Stimulated activated CD8-positive, alpha-beta memory T cell treated with anti-CD3 and anti-CD28 coated beads, Interleukin-4, amount 100 ng/mL, for 24 hours (primary cell): ENCODE data around the gene CFAP45.
"Not testable (repeated sequence)": the region's sequence is repeated elsewhere in the genome, so short reads cannot be mapped to it uniquely, and the experiment has no call there.

Source experiments
- DNase-seq: peaks from one replicate; pipeline ENCODE4 v3.0.0-alpha.2; 2020; ENCODE audit warnings: low read depth

Gene CFAP45

GRCh38 chr1:159922511-159923202, 22.7 kb upstream of the CFAP45 start:
- DNase-seq = no peak

GRCh38 chr1:159921700-159922504, 21.9 kb upstream of the CFAP45 start:
- DNase-seq = no peak

- DNase-seq = no peak
Measured at GRCh38 chr1:159921251-159921650, 21.3 kb upstream of the CFAP45 start.

GRCh38 chr1:159920651-159921050, 20.7 kb upstream of the CFAP45 start:
- DNase-seq = no peak

- DNase-seq = no peak
Measured at GRCh38 chr1:159920202-159920601, 20.2 kb upstream of the CFAP45 start.

GRCh38 chr1:159919236-159919865, 19.4 kb upstream of the CFAP45 start:
- no peak for DNase-seq

GRCh38 chr1:159918352-159919200, 18.6 kb upstream of the CFAP45 start:
- DNase-seq = no peak

GRCh38 chr1:159917533-159918351, 17.8 kb upstream of the CFAP45 start:
- no peak for DNase-seq

GRCh38 chr1:159916242-159917051, 16.5 kb upstream of the CFAP45 start:
- DNase-seq = no peak

GRCh38 chr1:159915571-159916241, 15.7 kb upstream of the CFAP45 start:
- DNase-seq = no peak

- DNase-seq = no peak
Measured at GRCh38 chr1:159914252-159915018, 14.5 kb upstream of the CFAP45 start.

GRCh38 chr1:159913451-159914192, 13.7 kb upstream of the CFAP45 start:
- no peak for DNase-seq

GRCh38 chr1:159911326-159912070, 11.5 kb upstream of the CFAP45 start:
- no peak for DNase-seq

GRCh38 chr1:159908031-159908940, 8.3 kb upstream of the CFAP45 start:
- DNase-seq = no peak

GRCh38 chr1:159906960-159907359, 7.0 kb upstream of the CFAP45 start:
- DNase-seq = no peak

- not testable (repeated sequence) for DNase-seq
Measured at GRCh38 chr1:159904036-159904435, 4.1 kb upstream of the CFAP45 start.
